Activated CD4-positive, alpha-beta T cell treated with anti-CD3 and anti-CD28 coated beads, Interleukin-2, amount 10 ng/mL, durations not matched to agents 7 days and 5 days (primary cell): Measurements from ENCODE around the gene RPL7A. TPM values are rescaled to one million over a fixed set of nuclear protein-coding genes. Genes with fewer than 3 reads are reported as not detected.
"Not testable (repeated sequence)": the region's sequence is repeated elsewhere in the genome, so short reads cannot be mapped to it uniquely, and the experiment has no call there.

ENCODE experiments used
- CTCF ChIA-PET: fragments of 350-600 bp; sonication (Branson Sonifier 250); formaldehyde crosslinking; loops from one replicate; lab custom pipeline; 2021; ENCODE audit warnings: antibody characterized with exemption; lab: Charles Lee
- POLR2A ChIA-PET: fragments of 350-600 bp; sonication (Branson Sonifier 250); formaldehyde crosslinking; loops from one replicate; lab custom pipeline; 2021; ENCODE audit warnings: antibody characterized with exemption; lab: Charles Lee
- DNase-seq: peaks from one replicate; pipeline ENCODE4 v3.0.0-alpha.2; 2020
- H3K27ac Mint-ChIP-seq: one replicate; pipeline ENCODE4 v1.8.0; 2021; ENCODE audit warnings: mild to moderate bottlenecking, moderate library complexity, mixed read lengths
- H3K27me3 Mint-ChIP-seq: one replicate; pipeline ENCODE4 v1.8.0; 2021; ENCODE audit warnings: mixed read lengths
- H3K36me3 Mint-ChIP-seq: one replicate; pipeline ENCODE4 v1.8.0; 2021; ENCODE audit warnings: low read depth, mixed read lengths
- H3K4me1 Mint-ChIP-seq: one replicate; pipeline ENCODE4 v1.8.0; 2021; ENCODE audit warnings: mixed read lengths
- H3K4me3 Mint-ChIP-seq: one replicate; pipeline ENCODE4 v1.8.0; 2021; ENCODE audit warnings: mild to moderate bottlenecking, moderate library complexity, mixed read lengths
- H3K9me3 Mint-ChIP-seq: one replicate; pipeline ENCODE4 v1.8.0; 2021; ENCODE audit warnings: mixed read lengths
- total RNA-seq, 2 experiments: library from RNA; stranded (reverse); gene quantifications; one replicate each; pipeline ENCODE4 v1.2.3, GENCODE V29; 2021

The RPL7A gene
- 1,000 to 10,000 TPM; 1,880 to 1,928 TPM for total RNA-seq

GRCh38 chr9:133347985-133348717, at the start of gene RPL7A, which contains the start of gene MED22:
RPL7A (plus strand) TSS chr9:133348218; CDS start chr9:133348244, 26 bp downstream.
MED22 (minus strand) TSS chr9:133348131; CDS start chr9:133346662, 1,469 bp downstream.
- H3K4me3 Mint-ChIP-seq: peak within 1 kb of the TSS; percentile 100
- H3K27ac Mint-ChIP-seq: peak within 1 kb of the TSS; percentile 98
- no peaks in the 10 kb centered on the region for H3K27me3 Mint-ChIP-seq
- CTCF ChIA-PET: interaction anchor here (0.6 to 1.7 kb wide), 8 partner anchors 8 to 678 kb away, joined by 3 to 8 read pairs (median 3); partner anchors contain the start of genes DDX31 and GTF3C4
- no peaks in the 10 kb centered on the region for H3K9me3 Mint-ChIP-seq
- H3K36me3 Mint-ChIP-seq: peaks cover 53% of the 10 kb centered on the region
- peaks cover 43% of the 10 kb centered on the region for H3K4me1 Mint-ChIP-seq
- POLR2A ChIA-PET: interaction anchor here (0.6 to 2.6 kb wide), 7 partner anchors 9 to 181 kb away, joined by 3 to 17 read pairs (median 3); partner anchors contain the start of gene STKLD1
- peak; percentile 95 for DNase-seq

- CTCF ChIA-PET, H3K27me3 Mint-ChIP-seq, H3K36me3 Mint-ChIP-seq, H3K4me3 Mint-ChIP-seq, POLR2A ChIA-PET, DNase-seq, H3K4me1 Mint-ChIP-seq, H3K27ac Mint-ChIP-seq, H3K9me3 Mint-ChIP-seq: not testable (repeated sequence)
These were observed 48.0 kb upstream of the RPL7A start for GRCh38 chr9:133299996-133300395.

GRCh38 chr9:133301253-133302230, 46.5 kb upstream of the RPL7A start:
- Mint-ChIP-seq H3K27me3 (peaks cover 6% of the 10 kb centered on the region), H3K4me1 (no peaks in the 10 kb centered on the region), H3K9me3 (no peaks in the 10 kb centered on the region), H3K36me3 (no peaks in the 10 kb centered on the region), H3K27ac (no peak overlapping the region), H3K4me3 (no peak overlapping the region)
- no peak for DNase-seq
- ChIA-PET CTCF (interaction anchor here (0.5 kb wide), 1 partner anchor 757 kb away, joined by 3 read pairs; no protein-coding TSS in a partner anchor), POLR2A (no interaction called here)

- no peak for DNase-seq
- Mint-ChIP-seq H3K36me3 (no peaks in the 10 kb centered on the region), H3K27ac (no peak overlapping the region), H3K4me3 (no peak overlapping the region), H3K27me3 (no peaks in the 10 kb centered on the region), H3K9me3 (no peaks in the 10 kb centered on the region), H3K4me1 (no peaks in the 10 kb centered on the region)
- POLR2A ChIA-PET: no interaction called here
- CTCF ChIA-PET: no interaction called here
These were observed 44.5 kb upstream of the RPL7A start for GRCh38 chr9:133303266-133304157.

- H3K27ac Mint-ChIP-seq: no peak overlapping the region
- no peaks in the 10 kb centered on the region for H3K9me3 Mint-ChIP-seq
- H3K36me3 Mint-ChIP-seq: no peaks in the 10 kb centered on the region
- ChIA-PET CTCF (no interaction called here), POLR2A (no interaction called here)
- no peaks in the 10 kb centered on the region for H3K27me3 Mint-ChIP-seq
- no peak overlapping the region for H3K4me3 Mint-ChIP-seq
- DNase-seq: no peak
- H3K4me1 Mint-ChIP-seq: no peaks in the 10 kb centered on the region
These were observed 43.9 kb upstream of the RPL7A start for GRCh38 chr9:133304158-133304470.

GRCh38 chr9:133304477-133305377, 43.3 kb upstream of the RPL7A start:
- ChIA-PET POLR2A (no interaction called here), CTCF (no interaction called here)
- no peaks in the 10 kb centered on the region for H3K36me3 Mint-ChIP-seq
- no peak overlapping the region for H3K4me3 Mint-ChIP-seq
- DNase-seq: no peak
- H3K9me3 Mint-ChIP-seq: no peaks in the 10 kb centered on the region
- no peaks in the 10 kb centered on the region for H3K27me3 Mint-ChIP-seq
- no peak overlapping the region for H3K27ac Mint-ChIP-seq
- H3K4me1 Mint-ChIP-seq: no peaks in the 10 kb centered on the region

DNA sequence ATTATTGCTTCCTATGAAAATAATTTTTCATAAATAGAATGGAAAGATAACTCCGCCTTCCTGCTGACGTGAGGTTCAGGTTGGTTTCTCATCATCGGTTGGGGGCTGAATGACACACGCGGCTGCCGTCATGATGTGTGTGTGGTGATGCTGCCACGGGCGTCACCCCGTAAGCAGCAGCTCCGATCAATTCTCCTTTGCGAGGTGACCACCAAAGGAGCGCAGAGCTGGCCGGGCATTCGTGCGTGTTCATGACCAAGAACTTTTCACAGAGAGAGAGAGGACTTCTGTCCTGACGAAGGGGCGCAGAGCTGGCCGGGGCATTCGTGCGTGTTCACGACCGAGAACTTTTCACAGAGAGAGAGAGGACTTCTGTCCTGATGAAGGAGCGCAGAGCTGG, 42.3 kb upstream of the RPL7A start:
- DNase-seq: no peak
- no peaks in the 10 kb centered on the region for H3K27me3 Mint-ChIP-seq
- ChIA-PET CTCF (no interaction called here), POLR2A (no interaction called here)
- no peak overlapping the region for H3K27ac Mint-ChIP-seq
- no peaks in the 10 kb centered on the region for H3K9me3 Mint-ChIP-seq
- no peaks in the 10 kb centered on the region for H3K36me3 Mint-ChIP-seq
- no peak overlapping the region for H3K4me3 Mint-ChIP-seq
- H3K4me1 Mint-ChIP-seq: no peaks in the 10 kb centered on the region

- POLR2A ChIA-PET: no interaction called here
These were observed 41.5 kb upstream of the RPL7A start for GRCh38 chr9:133306242-133307204.

GRCh38 chr9:133307301-133307700, 40.7 kb upstream of the RPL7A start:
- no peak for DNase-seq
- no peaks in the 10 kb centered on the region for H3K27me3 Mint-ChIP-seq
- no peaks in the 10 kb centered on the region for H3K36me3 Mint-ChIP-seq
- H3K4me3 Mint-ChIP-seq: no peak overlapping the region
- ChIA-PET CTCF (no interaction called here), POLR2A (no interaction called here)
- no peaks in the 10 kb centered on the region for H3K9me3 Mint-ChIP-seq
- H3K27ac Mint-ChIP-seq: no peak overlapping the region
- no peaks in the 10 kb centered on the region for H3K4me1 Mint-ChIP-seq

More at GRCh38 chr9:133306242-133307204, 41.5 kb upstream of the RPL7A start:
- no peak overlapping the region for H3K4me3 Mint-ChIP-seq
- DNase-seq: no peak
- no peaks in the 10 kb centered on the region for H3K36me3 Mint-ChIP-seq
- H3K27ac Mint-ChIP-seq: no peak overlapping the region
- H3K9me3 Mint-ChIP-seq: no peaks in the 10 kb centered on the region
- CTCF ChIA-PET: no interaction called here
- no peaks in the 10 kb centered on the region for H3K27me3 Mint-ChIP-seq
- H3K4me1 Mint-ChIP-seq: no peaks in the 10 kb centered on the region

GRCh38 chr9:133309608-133310007, 38.4 kb upstream of the RPL7A start:
- CTCF ChIA-PET: no interaction called here

GRCh38 chr9:133315997-133316396, 32.0 kb upstream of the RPL7A start:
- H3K4me1 Mint-ChIP-seq: no peaks in the 10 kb centered on the region
- peaks cover 2% of the 10 kb centered on the region for H3K27me3 Mint-ChIP-seq
- H3K9me3 Mint-ChIP-seq: no peaks in the 10 kb centered on the region
- H3K36me3 Mint-ChIP-seq: no peaks in the 10 kb centered on the region
- H3K27ac Mint-ChIP-seq: no peak overlapping the region
- no peak for DNase-seq
- ChIA-PET CTCF (no interaction called here), POLR2A (no interaction called here)
- H3K4me3 Mint-ChIP-seq: no peak overlapping the region

More at GRCh38 chr9:133309608-133310007, 38.4 kb upstream of the RPL7A start:
- DNase-seq: no peak
- Mint-ChIP-seq H3K4me1 (no peaks in the 10 kb centered on the region), H3K27ac (no peak overlapping the region), H3K4me3 (no peak overlapping the region), H3K9me3 (no peaks in the 10 kb centered on the region), H3K36me3 (no peaks in the 10 kb centered on the region), H3K27me3 (no peaks in the 10 kb centered on the region)
- POLR2A ChIA-PET: no interaction called here
